Mesendoderm (in vitro differentiated cells): Measurements from ENCODE around the gene NAA25.

Experiments
- DNase-seq: peaks from one replicate; pipeline ENCODE4 v3.0.0; 2013
- H2AK5ac ChIP-seq: 2 replicates; pipeline ENCODE4 v1.6.1; 2013; ENCODE audit warnings: low read length, inconsistent platforms
- H2BK120ac ChIP-seq: 2 replicates; pipeline ENCODE4 v1.6.1; 2013; ENCODE audit warnings: low read depth, mild to moderate bottlenecking, low read length, moderate library complexity, mixed read lengths
- H2BK15ac ChIP-seq: replicated peaks from 2 replicates; pipeline ENCODE4 v1.6.1; 2013; ENCODE audit warnings: low read depth, mild to moderate bottlenecking, moderate library complexity
- H2BK5ac ChIP-seq: 2 replicates; pipeline ENCODE4 v1.6.1; 2013; ENCODE audit warnings: low read length, inconsistent platforms
- H3K18ac ChIP-seq: 2 replicates; pipeline ENCODE4 v1.6.1; 2013; ENCODE audit warnings: mild to moderate bottlenecking, low read length, mixed read lengths
- H3K23ac ChIP-seq: one replicate; pipeline ENCODE4 v1.6.1; 2013; ENCODE audit warnings: low read length
- H3K27ac ChIP-seq: 2 replicates; pipeline ENCODE4 v1.5.1; 2013; ENCODE audit warnings: low read depth, mild to moderate bottlenecking, inconsistent platforms, low read length, moderate library complexity
- H3K27me3 ChIP-seq: 2 replicates; pipeline ENCODE4 v1.6.1; 2013; ENCODE audit warnings: low read length, control low read depth, mild to moderate bottlenecking, inconsistent platforms; ENCODE audit not compliant: insufficient read depth, poor library complexity
- H3K36me3 ChIP-seq: 2 replicates; pipeline ENCODE4 v1.6.1; 2013; ENCODE audit warnings: low read length, inconsistent platforms; ENCODE audit not compliant: control insufficient read depth, insufficient read depth
- H3K4ac ChIP-seq: one replicate; pipeline ENCODE4 v1.6.1; 2013; ENCODE audit warnings: low read depth, mild to moderate bottlenecking, low read length, moderate library complexity
- H3K4me1 ChIP-seq: 2 replicates; pipeline ENCODE4 v1.6.1; 2013; ENCODE audit warnings: low read depth, low read length, inconsistent platforms; ENCODE audit not compliant: control insufficient read depth
- H3K4me2 ChIP-seq: 2 replicates; pipeline ENCODE4 v1.6.1; 2013; ENCODE audit warnings: low read length
- H3K4me3 ChIP-seq: 2 replicates; pipeline ENCODE4 v1.5.1; 2013; ENCODE audit warnings: mild to moderate bottlenecking, low read length
- H3K56ac ChIP-seq: one replicate; pipeline ENCODE4 v1.6.1; 2013; ENCODE audit warnings: low read length
- H3K79me1 ChIP-seq: 2 replicates; pipeline ENCODE4 v1.6.1; 2013; ENCODE audit warnings: low read length, inconsistent platforms
- H3K79me2 ChIP-seq: 2 replicates; pipeline ENCODE4 v1.6.1; 2013; ENCODE audit warnings: mild to moderate bottlenecking, low read length; ENCODE audit not compliant: control insufficient read depth, insufficient read depth
- H3K9ac ChIP-seq: 2 replicates; pipeline ENCODE4 v1.6.1; 2013; ENCODE audit warnings: low read length, inconsistent platforms
- H4K5ac ChIP-seq: one replicate; pipeline ENCODE4 v1.6.1; 2013; ENCODE audit warnings: low read length
- H4K8ac ChIP-seq: one replicate; pipeline ENCODE4 v1.6.1; 2013; ENCODE audit warnings: low read depth, mild to moderate bottlenecking, control low read depth, low read length, moderate library complexity
- WGBS: extraction: QIAGEN DNeasy Blood & Tissue Kit; methylation state at CpG from one replicate; pipeline ENCODE4 v1.1.7; 2013; ENCODE audit warnings: low lambda C conversion rate, missing lambda C conversion rate; ENCODE audit not compliant: insufficient coverage; ENCODE audit errors: extremely low coverage; 5-methylcytosine and 5-hydroxymethylcytosine counted together

The NAA25 gene

GRCh38 chr12:112007945-112008344, 100.6 kb downstream of the NAA25 start:
- no peak overlapping the region for H2AK5ac ChIP-seq
- H3K9ac ChIP-seq = no peak overlapping the region
- no peak overlapping the region for H3K56ac ChIP-seq
- no peaks in the 10 kb centered on the region for H3K36me3 ChIP-seq
- H2BK5ac ChIP-seq = no peak overlapping the region
- no peak overlapping the region for H3K23ac ChIP-seq
- H3K4me2 ChIP-seq = no peak overlapping the region
- H4K8ac ChIP-seq = no peak overlapping the region
- no peak overlapping the region for H3K4me3 ChIP-seq
- no peaks in the 10 kb centered on the region for H3K27me3 ChIP-seq
- H2BK120ac ChIP-seq = no peak overlapping the region
- H3K79me2 ChIP-seq = peaks cover 2% of the 10 kb centered on the region
- H3K79me1 ChIP-seq = peaks cover 7% of the 10 kb centered on the region
- no peak for DNase-seq
- H2BK15ac ChIP-seq = no peak overlapping the region
- H3K4me1 ChIP-seq = peaks cover 2% of the 10 kb centered on the region
- no CpG with 5 or more reads among the region's 9 CpGs for WGBS
- H4K5ac ChIP-seq = no peak overlapping the region
- no peak overlapping the region for H3K27ac ChIP-seq
- H3K4ac ChIP-seq = no peak overlapping the region
- H3K18ac ChIP-seq = no peak overlapping the region

GRCh38 chr12:112005419-112006395, 102.9 kb downstream of the NAA25 start:
- DNase-seq = peak; percentile 75
- no peak overlapping the region for H4K5ac ChIP-seq
- no peak overlapping the region for H3K4ac ChIP-seq
- H2AK5ac ChIP-seq = no peak overlapping the region
- H4K8ac ChIP-seq = no peak overlapping the region
- no peak overlapping the region for H3K4me3 ChIP-seq
- H3K27me3 ChIP-seq = no peaks in the 10 kb centered on the region
- H3K36me3 ChIP-seq = no peaks in the 10 kb centered on the region
- no peak overlapping the region for H2BK120ac ChIP-seq
- no peaks in the 10 kb centered on the region for H3K79me2 ChIP-seq
- no peak overlapping the region for H3K18ac ChIP-seq
- no peak overlapping the region for H3K4me2 ChIP-seq
- H3K79me1 ChIP-seq = peaks cover 1% of the 10 kb centered on the region
- no peak overlapping the region for H2BK5ac ChIP-seq
- H3K4me1 ChIP-seq = no peaks in the 10 kb centered on the region
- no peak overlapping the region for H3K27ac ChIP-seq
- no peak overlapping the region for H3K56ac ChIP-seq
- no peak overlapping the region for H3K9ac ChIP-seq
- no peak overlapping the region for H2BK15ac ChIP-seq
- WGBS = no CpG with 5 or more reads among the region's 6 CpGs
- no peak overlapping the region for H3K23ac ChIP-seq

- H2BK15ac ChIP-seq = no peak overlapping the region
- H3K23ac ChIP-seq = no peak overlapping the region
- no peak overlapping the region for H2BK5ac ChIP-seq
- H3K27ac ChIP-seq = no peak overlapping the region
- no peak overlapping the region for H2AK5ac ChIP-seq
- H3K9ac ChIP-seq = no peak overlapping the region
- DNase-seq = no peak
- H3K79me2 ChIP-seq = no peaks in the 10 kb centered on the region
- no peaks in the 10 kb centered on the region for H3K27me3 ChIP-seq
- no CpG with 5 or more reads among the region's 3 CpGs for WGBS
- no peaks in the 10 kb centered on the region for H3K36me3 ChIP-seq
- H3K18ac ChIP-seq = no peak overlapping the region
- H4K8ac ChIP-seq = no peak overlapping the region
- no peak overlapping the region for H3K4ac ChIP-seq
- no peak overlapping the region for H3K4me2 ChIP-seq
- H3K4me1 ChIP-seq = no peaks in the 10 kb centered on the region
- H3K56ac ChIP-seq = no peak overlapping the region
- no peak overlapping the region for H2BK120ac ChIP-seq
- no peak overlapping the region for H3K4me3 ChIP-seq
- no peaks in the 10 kb centered on the region for H3K79me1 ChIP-seq
- H4K5ac ChIP-seq = no peak overlapping the region
Observed at GRCh38 chr12:112004041-112004440, 104.5 kb downstream of the NAA25 start.

- H3K4me1 ChIP-seq = no peaks in the 10 kb centered on the region
Observed at GRCh38 chr12:112001576-112001975, 107.0 kb downstream of the NAA25 start.

GRCh38 chr12:112000820-112001219, 107.8 kb downstream of the NAA25 start:
- Histone ChIP-seq H3K4me3 (no peak overlapping the region), H2BK120ac (no peak overlapping the region), H3K79me2 (no peaks in the 10 kb centered on the region), H3K4me2 (no peak overlapping the region), H3K9ac (no peak overlapping the region), H4K8ac (no peak overlapping the region), H3K27ac (no peak overlapping the region), H3K56ac (no peak overlapping the region), H2BK15ac (no peak overlapping the region), H3K27me3 (no peaks in the 10 kb centered on the region), H3K36me3 (no peaks in the 10 kb centered on the region), H3K23ac (no peak overlapping the region), H2AK5ac (no peak overlapping the region), H3K4me1 (no peaks in the 10 kb centered on the region), H3K4ac (no peak overlapping the region), H3K18ac (no peak overlapping the region), H3K79me1 (no peaks in the 10 kb centered on the region), H2BK5ac (no peak overlapping the region), H4K5ac (no peak overlapping the region)
- WGBS = no CpG with 5 or more reads among the region's 8 CpGs
- no peak for DNase-seq

More at GRCh38 chr12:112001576-112001975, 107.0 kb downstream of the NAA25 start:
- Histone ChIP-seq H3K27ac (no peak overlapping the region), H3K9ac (no peak overlapping the region), H3K4me3 (no peak overlapping the region), H3K79me2 (no peaks in the 10 kb centered on the region), H4K5ac (no peak overlapping the region), H3K79me1 (no peaks in the 10 kb centered on the region), H2BK5ac (no peak overlapping the region), H3K36me3 (no peaks in the 10 kb centered on the region), H2BK120ac (no peak overlapping the region), H2BK15ac (no peak overlapping the region), H3K23ac (no peak overlapping the region), H4K8ac (no peak overlapping the region), H3K27me3 (no peaks in the 10 kb centered on the region), H3K56ac (no peak overlapping the region), H3K18ac (no peak overlapping the region), H3K4me2 (no peak overlapping the region), H2AK5ac (no peak overlapping the region), H3K4ac (no peak overlapping the region)
- DNase-seq = no peak
